Muscle layer of duodenum (tissue), 2 donors: ENCODE data around the gene TMEM63A.

Experiments
- H3K27ac ChIP-seq: one replicate; pipeline ENCODE4 v1.7.0; 2013; ENCODE audit warnings: mild to moderate bottlenecking, low read length
- H3K27me3 ChIP-seq: one replicate; pipeline ENCODE4 v1.7.0; 2013; ENCODE audit warnings: low read depth, mild to moderate bottlenecking, control low read depth, low read length
- H3K36me3 ChIP-seq, 2 donors: one replicate each; pipeline ENCODE4 v1.7.0; 2013; ENCODE audit warnings: low read length in 2 of 2, control low read depth in 1 of 2, mild to moderate bottlenecking in 1 of 2; ENCODE audit not compliant: insufficient read depth in 2 of 2, control insufficient read depth in 1 of 2
- H3K4me1 ChIP-seq, 2 donors: one replicate each; pipeline ENCODE4 v1.7.0; 2013; ENCODE audit warnings: low read length in 2 of 2, mild to moderate bottlenecking in 2 of 2, control low read depth in 1 of 2, moderate library complexity in 1 of 2; ENCODE audit not compliant: insufficient read depth in 2 of 2, control insufficient read depth in 1 of 2
- H3K4me3 ChIP-seq, 2 donors: one replicate each; pipeline ENCODE4 v1.7.0; 2013; ENCODE audit warnings: low read length in 2 of 2, low read depth in 1 of 2, mild to moderate bottlenecking in 1 of 2
- H3K9me3 ChIP-seq, 2 donors: one replicate each; pipeline ENCODE4 v1.7.0; 2013; ENCODE audit warnings: low read length in 2 of 2, control low read depth in 1 of 2, mild to moderate bottlenecking in 1 of 2; ENCODE audit not compliant: control insufficient read depth in 1 of 2
- donor health status: healthy.

The TMEM63A gene

GRCh38 chr1:225881081-225881958, 860 bp downstream of the TMEM63A start:
- H3K27me3 ChIP-seq, result no peaks in the 10 kb centered on the region
- H3K4me3 ChIP-seq, result peak overlapping the region; percentile 82 to 98
- peaks cover 19 to 49% of the 10 kb centered on the region in 2 donors for H3K4me1 ChIP-seq
- peaks cover 0 to 14% of the 10 kb centered on the region in 2 donors for H3K36me3 ChIP-seq
- H3K9me3 ChIP-seq, result no peaks in the 10 kb centered on the region
- H3K27ac ChIP-seq, result peak overlapping the region; percentile 83

DNA sequence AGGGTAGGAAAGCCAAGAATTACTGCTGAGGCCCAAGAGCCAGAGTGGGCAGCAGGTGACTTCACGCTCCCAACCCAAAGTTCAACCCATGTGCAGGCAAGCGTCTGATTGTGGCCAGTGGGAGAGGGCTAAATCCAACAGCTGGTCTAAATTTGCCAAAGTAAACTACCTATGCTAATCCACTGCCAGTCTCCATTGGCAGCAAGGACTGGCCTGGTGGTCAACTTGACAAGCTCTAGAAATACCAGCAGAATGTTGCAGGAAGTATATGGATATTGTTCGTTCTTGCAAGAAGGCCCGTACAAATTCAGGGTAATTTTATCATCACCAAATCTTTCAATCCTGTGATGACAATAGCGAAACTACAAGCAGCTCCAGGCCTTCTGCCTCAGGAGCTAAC, 1.5 kb downstream of the TMEM63A start:
- Histone ChIP-seq H3K27ac (peak overlapping the region; percentile 83), H3K27me3 (no peaks in the 10 kb centered on the region), H3K9me3 (no peaks in the 10 kb centered on the region), H3K4me3 (peak overlapping the region; percentile 82 to 98), H3K36me3 (peaks cover 0 to 17% of the 10 kb centered on the region in 2 donors), H3K4me1 (peaks cover 19 to 49% of the 10 kb centered on the region in 2 donors)

GRCh38 chr1:225880222-225880588, 2.0 kb downstream of the TMEM63A start:
- Histone ChIP-seq H3K4me3 (no peak overlapping the region), H3K4me1 (peaks cover 21 to 49% of the 10 kb centered on the region in 2 donors), H3K27ac (peak overlapping the region; percentile 61)

GRCh38 chr1:225879521-225880221, 2.5 kb downstream of the TMEM63A start:
- Histone ChIP-seq H3K4me1 (peaks cover 23 to 49% of the 10 kb centered on the region in 2 donors), H3K36me3 (peaks cover under 1 to 25% of the 10 kb centered on the region in 2 donors), H3K4me3 (peak overlapping the region in 1 of 2 donors; percentile 6), H3K9me3 (no peaks in the 10 kb centered on the region), H3K27ac (peak overlapping the region; percentile 74), H3K27me3 (no peaks in the 10 kb centered on the region)

More at GRCh38 chr1:225880222-225880588, 2.0 kb downstream of the TMEM63A start:
- Histone ChIP-seq H3K36me3 (peaks cover 0 to 19% of the 10 kb centered on the region in 2 donors), H3K9me3 (no peaks in the 10 kb centered on the region), H3K27me3 (no peaks in the 10 kb centered on the region)

DNA sequence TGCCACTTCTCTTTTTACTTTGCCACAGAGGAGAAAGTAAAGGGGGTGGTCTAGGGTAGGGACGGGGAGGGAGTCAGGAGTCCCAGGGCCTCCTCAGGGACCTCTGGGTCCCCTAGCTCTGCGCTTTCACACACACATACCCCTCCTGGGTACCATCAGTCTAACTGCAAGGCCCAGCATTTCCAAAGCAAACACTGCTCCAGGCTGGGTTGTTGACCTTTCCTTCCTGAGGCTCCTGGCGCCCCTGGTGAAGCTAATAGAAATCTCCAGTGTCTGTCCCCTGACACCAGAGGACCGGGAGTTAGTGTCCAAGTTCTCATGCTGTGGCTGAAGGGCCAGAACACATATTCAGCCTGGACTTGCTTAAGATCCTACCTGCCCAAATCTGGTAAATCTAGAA, 3.9 kb downstream of the TMEM63A start:
- peaks cover 23 to 49% of the 10 kb centered on the region in 2 donors for H3K4me1 ChIP-seq
- H3K4me3 ChIP-seq, result no peak overlapping the region
- H3K9me3 ChIP-seq, result no peaks in the 10 kb centered on the region

DNA sequence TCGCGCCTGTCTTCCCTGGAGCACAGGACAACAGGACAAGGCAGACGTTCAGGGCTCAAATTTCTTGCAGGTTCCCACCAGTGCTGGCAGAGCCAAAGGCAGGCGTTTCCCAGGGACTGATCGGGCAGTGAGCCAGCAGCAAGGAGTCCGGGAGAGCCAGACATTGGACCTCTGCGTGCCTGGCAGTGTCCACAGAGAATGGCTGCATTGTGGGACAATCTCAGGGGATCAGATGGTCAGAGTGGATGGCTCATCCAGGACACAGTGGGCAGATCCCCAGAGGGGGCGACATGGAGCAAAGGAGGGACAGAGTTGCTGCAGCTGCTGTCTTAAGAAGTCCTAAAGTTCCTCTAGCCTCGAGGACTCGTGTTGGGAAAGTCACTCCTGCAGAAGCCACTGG, 4.6 kb downstream of the TMEM63A start:
- Histone ChIP-seq H3K9me3 (no peaks in the 10 kb centered on the region), H3K27me3 (no peaks in the 10 kb centered on the region), H3K4me3 (no peak overlapping the region), H3K27ac (peak overlapping the region; percentile 30), H3K36me3 (peaks cover 17 to 42% of the 10 kb centered on the region in 2 donors), H3K4me1 (peaks cover 23 to 49% of the 10 kb centered on the region in 2 donors)

More for the DNA sequence above, 3.9 kb downstream of the TMEM63A start:
- peak overlapping the region; percentile 30 for H3K27ac ChIP-seq
- H3K36me3 ChIP-seq, result peaks cover 14 to 37% of the 10 kb centered on the region in 2 donors
- H3K27me3 ChIP-seq, result no peaks in the 10 kb centered on the region

DNA sequence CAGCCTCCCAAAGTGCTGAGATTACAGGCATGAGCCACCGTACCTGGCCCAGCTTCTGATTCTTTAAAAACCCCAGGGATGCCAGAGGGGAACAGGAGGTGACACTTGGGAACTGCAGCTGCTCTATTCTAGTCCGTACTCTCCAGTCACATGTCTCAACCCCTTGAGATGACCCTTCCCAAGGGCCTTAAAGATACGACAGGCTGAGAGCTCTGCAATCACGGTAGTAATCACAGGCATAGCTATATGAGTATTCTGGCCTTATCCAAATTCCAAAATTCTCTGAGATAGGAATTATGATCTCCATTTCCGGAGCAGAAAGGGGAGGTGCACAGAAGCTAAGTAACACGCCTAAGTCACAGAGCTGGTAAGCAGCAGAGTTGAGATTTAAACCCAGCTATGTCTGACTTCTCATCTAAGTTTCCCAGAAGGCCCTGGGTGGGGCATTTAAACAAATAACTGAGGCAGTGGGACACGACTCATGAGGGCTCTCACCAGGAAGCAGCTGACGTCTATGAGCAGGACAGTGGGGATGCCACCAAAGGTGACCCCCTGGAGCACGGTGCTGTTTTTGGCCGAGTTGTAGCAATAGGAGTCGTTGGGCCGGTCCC, 5.2 kb downstream of the TMEM63A start:
- Histone ChIP-seq H3K4me3 (no peak overlapping the region), H3K4me1 (peaks cover 23 to 49% of the 10 kb centered on the region in 2 donors), H3K27ac (peak overlapping the region; percentile 30), H3K36me3 (peaks cover 19 to 42% of the 10 kb centered on the region in 2 donors), H3K9me3 (no peaks in the 10 kb centered on the region), H3K27me3 (no peaks in the 10 kb centered on the region)

GRCh38 chr1:225875044-225875815, 7.0 kb downstream of the TMEM63A start:
- Histone ChIP-seq H3K27me3 (no peaks in the 10 kb centered on the region), H3K27ac (peak overlapping the region; percentile 87), H3K4me1 (peaks cover 18 to 35% of the 10 kb centered on the region in 2 donors), H3K36me3 (peaks cover 32 to 57% of the 10 kb centered on the region in 2 donors), H3K4me3 (no peak overlapping the region), H3K9me3 (no peaks in the 10 kb centered on the region)

- peaks cover 18 to 27% of the 10 kb centered on the region in 2 donors for H3K4me1 ChIP-seq
- H3K27me3 ChIP-seq, result no peaks in the 10 kb centered on the region
- no peaks in the 10 kb centered on the region for H3K9me3 ChIP-seq
- H3K4me3 ChIP-seq, result no peak overlapping the region
- peaks cover 32 to 57% of the 10 kb centered on the region in 2 donors for H3K36me3 ChIP-seq
- H3K27ac ChIP-seq, result no peak overlapping the region
Observed at GRCh38 chr1:225874431-225874830, 7.7 kb downstream of the TMEM63A start.

DNA sequence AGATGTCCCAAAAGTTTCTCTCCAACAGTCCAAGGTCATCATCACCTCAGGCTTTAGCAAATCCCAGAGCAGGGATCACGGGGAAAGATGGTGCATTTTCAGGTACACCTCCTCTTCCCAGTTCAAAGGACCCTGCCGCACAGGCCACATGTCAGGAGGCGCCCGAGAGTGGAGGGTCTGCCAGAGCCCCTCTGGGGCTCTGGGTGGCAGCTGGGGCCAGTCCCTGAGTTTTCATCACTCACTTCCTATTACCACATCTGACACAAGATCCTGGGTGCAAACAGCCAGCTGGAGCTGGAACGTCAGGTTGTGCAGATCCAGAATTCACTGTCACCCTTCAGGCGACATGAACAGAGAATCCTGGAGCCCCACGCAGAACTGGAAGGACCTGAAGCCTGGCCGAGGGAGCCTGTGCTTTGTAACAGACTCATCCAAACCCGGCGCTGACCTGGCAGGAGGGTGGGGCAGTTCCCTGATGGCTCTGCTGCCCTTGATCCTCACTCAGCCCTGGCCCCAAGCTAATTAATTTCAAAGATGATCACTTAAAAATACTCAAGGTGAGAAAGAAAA, 8.8 kb downstream of the TMEM63A start:
- Histone ChIP-seq H3K27me3 (no peaks in the 10 kb centered on the region), H3K4me1 (peaks cover 9 to 16% of the 10 kb centered on the region in 2 donors), H3K9me3 (no peaks in the 10 kb centered on the region), H3K36me3 (peaks cover 40 to 56% of the 10 kb centered on the region in 2 donors), H3K27ac (no peak overlapping the region), H3K4me3 (no peak overlapping the region)
